ENCODE results near the gene RPL5.

The RPL5 gene

DNA sequence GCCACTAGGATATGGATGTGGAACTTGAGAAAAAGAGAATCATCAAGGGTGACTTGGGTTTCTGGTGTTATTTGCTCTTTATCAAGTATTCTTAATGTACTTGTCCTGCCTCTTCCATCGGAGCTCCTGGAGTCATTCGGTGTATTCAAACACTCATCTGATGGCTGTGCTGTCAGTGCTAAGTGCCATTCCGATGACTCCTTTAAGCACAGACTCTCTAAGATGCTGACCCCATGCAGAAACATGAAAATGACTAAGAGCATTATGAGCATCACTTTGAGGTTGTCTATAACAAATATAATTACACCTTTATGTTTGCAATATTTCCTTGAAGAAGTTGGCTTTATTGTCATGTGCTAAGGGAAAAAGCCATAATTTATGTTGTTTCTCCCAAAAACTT is 11.3 kb upstream of the RPL5 start:
- DNase-seq: no peak

DNA sequence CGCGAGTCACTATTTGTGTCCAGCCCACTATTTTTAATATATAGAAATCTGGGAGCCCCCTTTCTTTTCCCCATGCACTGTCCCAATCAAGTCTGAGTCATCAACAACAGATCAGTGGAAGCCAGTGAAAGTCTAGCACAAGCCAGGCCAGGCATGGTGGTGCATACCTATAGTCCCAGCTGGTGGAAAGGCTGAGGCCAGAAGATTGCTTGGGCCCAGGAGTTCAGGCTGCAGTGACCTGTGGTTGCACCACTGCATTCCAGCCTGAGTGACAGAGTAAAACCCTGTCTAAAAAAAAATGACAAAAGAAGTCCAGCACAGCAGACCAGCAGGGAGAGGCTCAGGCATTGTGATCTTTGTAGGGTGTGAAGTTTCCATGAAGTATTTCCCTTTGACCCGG is 9.0 kb upstream of the RPL5 start:
- DNase-seq: no peak

DNA sequence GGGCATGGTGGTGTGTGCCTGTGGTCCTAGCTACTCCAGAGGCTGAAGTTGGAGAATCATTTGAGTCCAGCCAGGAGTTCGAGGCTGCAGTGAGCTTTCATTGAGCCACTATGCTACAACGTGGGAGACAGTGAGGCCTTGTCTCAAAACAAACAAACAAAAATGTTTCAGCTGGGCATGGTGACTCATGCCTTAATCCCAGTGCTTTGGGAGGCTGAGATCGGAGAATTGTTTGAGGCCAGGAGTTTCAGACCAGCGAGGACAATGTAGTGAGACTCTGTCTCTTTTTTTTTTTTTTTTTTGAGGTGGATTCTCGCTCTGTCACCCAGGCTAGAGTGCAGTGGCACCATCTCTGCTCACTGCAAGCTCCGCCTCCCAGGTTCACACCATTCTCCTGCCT is 5.0 kb upstream of the RPL5 start:
- DNase-seq: no peak

- no peak for DNase-seq
Measured at GRCh38 chr1:92831368-92831761, 475 bp upstream of the RPL5 start.

- no peak for DNase-seq
Measured at GRCh38 chr1:92832537-92833114, 786 bp downstream of the RPL5 start.

- no peak for DNase-seq
Measured at GRCh38 chr1:92833840-92834239, 2.0 kb downstream of the RPL5 start.

- DNase-seq: no peak
Measured at GRCh38 chr1:92834617-92835016, 2.8 kb downstream of the RPL5 start.

DNA sequence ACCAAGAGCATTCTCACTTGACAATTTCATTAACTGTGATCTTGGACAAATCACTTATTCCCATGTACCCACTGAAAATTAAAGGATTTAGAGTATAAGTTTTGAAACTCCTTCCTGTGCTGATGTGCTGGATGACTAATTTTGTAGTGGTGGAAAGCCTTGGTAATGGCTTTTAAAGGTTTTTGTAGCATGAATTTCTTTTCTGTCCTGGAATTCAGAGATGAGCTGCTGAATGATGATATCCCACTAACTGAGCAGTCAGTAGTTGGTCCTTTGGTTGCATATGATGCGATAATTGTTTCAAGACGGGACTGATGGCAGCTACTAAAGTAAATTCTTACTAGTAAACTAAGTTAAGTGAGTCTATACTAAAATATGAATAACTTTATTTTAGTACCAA is 5.2 kb downstream of the RPL5 start:
- DNase-seq: no peak

- no peak for DNase-seq
Measured at GRCh38 chr1:92838519-92838918, 6.7 kb downstream of the RPL5 start.

DNA sequence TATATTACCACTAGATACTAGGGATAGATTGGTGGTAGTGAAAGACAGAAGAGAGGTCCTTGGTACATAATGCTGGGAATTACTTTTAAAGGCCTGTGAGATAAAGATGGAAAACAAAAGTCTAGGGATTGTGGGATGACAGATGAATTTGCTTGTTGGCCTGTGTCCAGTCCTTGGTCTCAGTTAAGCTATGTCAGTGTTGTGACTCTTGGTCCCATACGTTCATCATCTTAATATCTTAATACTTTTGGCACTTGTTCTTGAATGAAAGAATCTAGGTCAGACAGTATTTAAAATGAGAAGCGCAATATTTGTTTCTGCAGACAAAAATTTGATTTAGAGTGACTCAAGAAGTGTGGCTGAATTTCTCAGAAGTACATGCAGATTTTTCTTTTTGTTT is 7.6 kb downstream of the RPL5 start:
- DNase-seq: no peak

GRCh38 chr1:92840600-92840999 is 8.8 kb downstream of the RPL5 start:
- no peak for DNase-seq

DNA sequence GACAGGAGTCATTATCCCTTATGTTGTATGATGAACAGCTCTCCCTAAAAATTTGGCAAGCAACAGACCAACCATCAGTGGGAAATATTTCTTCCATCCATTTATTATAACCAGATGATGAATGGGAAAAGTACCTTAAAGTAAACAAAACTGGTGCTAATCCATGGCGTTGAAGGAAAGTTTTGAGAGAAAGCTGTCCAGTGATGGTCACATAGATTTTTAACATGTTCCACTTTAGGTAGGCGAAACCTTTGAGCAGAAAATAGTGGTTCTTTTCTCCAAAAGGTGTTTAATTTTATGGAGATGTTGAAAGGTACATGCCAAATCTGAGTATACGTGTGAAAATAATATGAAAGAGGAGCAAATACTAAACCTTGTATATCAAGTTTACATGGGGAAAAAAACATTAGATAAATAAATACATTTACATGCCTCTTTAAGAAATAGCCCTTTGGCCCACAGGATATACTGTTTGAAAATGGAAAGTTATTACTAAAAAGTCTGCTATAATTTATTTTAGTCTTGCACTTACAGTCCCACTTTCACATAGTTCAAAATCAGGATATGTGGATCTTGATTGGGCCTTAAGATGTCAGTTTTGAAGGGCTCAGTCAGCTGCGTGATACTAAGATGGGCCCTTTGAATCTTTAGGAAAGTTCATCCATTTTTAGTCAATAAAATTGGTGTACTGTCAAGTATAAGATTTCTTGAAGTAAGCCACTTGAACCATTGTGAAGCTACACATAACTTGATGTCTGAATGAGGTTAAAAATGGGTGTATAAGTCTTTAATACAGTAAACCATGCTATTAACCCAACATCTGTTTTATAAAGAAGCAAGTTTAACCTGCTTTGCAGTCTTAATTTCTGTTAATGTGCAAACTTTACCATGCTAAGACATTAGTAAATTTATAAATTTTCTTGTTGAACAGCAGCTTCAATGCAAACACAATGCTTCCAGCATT is 10.5 kb downstream of the RPL5 start:
- DNase-seq: no peak

DNA sequence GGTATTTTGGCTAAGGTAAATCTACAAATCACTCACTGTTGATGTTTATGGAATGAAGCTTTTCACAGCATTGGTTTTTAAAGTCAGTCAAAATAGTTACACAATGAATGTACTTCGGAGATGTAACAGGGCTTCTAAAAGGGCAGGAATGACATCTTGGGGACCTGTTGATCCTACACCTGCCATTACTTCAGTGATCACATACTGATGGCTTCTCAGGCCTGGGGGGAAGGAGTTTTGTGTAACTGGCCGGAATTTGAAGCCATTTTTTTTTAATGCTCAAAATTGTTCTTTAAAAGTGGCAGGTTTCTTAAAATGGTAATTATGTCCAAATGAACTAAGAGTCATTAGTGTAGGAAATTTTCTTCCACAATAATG is 11.2 kb downstream of the RPL5 start:
- no peak for DNase-seq

GRCh38 chr1:92843429-92844352 is 11.9 kb downstream of the RPL5 start:
- no peak for DNase-seq

DNA sequence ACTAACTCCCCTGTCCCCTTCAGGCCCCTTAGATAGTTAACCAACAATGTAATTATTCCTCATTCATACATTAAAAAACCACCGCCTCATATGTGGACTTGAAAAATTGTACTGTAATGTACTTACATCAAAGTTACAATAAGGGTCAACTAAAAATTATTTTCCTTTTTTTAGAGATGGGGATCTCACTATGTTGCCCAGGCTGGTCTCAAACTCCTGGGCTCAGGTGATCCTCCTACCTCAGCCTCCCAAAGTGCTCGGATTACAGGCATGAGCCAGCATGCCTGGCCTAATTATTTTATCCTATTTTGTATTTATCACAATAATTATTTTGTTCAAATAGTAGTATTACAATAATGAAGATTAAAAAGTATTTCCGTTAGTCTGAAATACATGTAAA is 12.6 kb downstream of the RPL5 start:
- no peak for DNase-seq

DNA sequence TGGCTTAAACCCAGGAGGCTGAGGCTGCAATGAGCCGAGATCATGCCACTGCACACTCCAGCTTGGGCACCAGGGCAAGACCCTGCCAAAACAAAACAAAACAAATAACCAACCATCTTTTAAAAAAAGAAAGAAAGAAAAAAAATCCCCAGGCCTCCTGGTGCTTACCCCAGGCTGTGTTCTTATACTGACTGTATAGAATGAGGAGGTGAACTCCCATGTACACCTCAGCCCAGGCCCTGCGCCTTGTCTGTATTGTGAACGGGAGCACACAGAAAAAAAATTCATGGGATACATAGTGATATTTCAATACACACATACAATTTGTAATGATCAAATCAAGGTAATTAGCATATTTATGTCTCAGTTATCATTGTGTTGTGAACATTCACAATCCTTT is 14.1 kb downstream of the RPL5 start:
- no peak for DNase-seq

DNA sequence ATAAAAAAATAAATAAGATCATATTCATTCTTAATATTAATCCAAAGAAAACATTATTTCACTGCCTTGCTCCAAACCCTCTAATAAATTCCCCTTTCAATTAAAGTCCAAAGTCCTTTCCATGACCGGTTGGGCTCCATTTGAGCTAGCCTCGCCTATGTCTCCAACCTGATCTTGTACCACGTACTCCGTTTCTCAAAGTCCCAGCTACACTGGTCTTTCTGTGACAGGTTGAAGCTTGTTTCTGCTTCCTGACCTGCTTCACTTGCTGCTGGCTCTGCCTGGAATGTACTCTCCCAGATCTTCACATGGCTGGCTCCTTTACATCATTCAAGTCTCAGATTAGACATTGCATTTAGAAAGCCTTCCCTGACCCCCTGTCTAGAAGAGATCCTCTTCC is 16.4 kb downstream of the RPL5 start:
- no peak for DNase-seq

- DNase-seq: no peak
Measured at GRCh38 chr1:92850019-92850418, 18.2 kb downstream of the RPL5 start.

- DNase-seq: no peak
Measured at GRCh38 chr1:92851729-92852128, 19.9 kb downstream of the RPL5 start.

DNA sequence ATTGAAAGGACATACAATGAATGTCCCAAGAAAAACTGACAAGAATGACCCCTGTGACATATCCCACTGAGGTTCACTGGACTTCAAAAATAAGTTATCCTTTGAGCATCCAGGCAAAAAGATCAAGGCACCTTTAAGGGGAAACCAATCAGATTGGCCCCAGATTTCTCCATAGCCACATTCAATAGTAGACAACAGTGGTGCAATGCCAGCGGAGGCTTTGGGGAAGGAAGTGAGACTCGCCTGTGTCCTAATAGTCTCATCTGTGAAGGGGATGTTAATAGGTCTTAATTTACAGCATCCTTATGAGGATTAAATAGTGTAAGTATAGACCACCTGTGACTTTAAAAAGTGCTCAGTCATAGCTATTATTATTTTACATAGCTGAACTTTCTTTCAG is 21.5 kb downstream of the RPL5 start:
- DNase-seq: no peak

- DNase-seq: no peak
Measured at GRCh38 chr1:92854101-92854785, 22.4 kb downstream of the RPL5 start.

DNA sequence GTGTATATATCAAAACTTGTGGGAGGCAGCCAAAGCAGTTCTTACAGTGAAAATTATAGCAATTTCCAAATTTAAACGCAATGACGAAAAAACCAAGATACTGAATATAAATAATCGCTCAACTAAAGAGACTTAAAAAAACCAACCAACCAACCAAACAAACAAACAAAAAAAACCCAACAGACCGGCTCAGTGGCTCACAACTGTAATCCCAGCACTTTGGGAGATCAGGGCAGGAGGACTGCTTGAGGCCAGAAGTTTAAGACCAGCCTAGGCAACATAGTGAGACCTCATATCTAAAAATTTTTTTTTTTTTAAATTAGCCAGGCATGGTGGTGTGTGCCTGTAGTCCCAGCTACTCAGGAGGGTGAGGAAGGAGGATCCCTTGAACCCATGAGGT is 23.4 kb downstream of the RPL5 start:
- DNase-seq: no peak

- no peak for DNase-seq
Measured at GRCh38 chr1:92857817-92858216, 26.0 kb downstream of the RPL5 start.

Data from CD4-positive, alpha-beta T cell treated with Interleukin-4 for 4 hours (primary cell).